AG04450 (cell line): Measurements from ENCODE around the gene ITFG1. TPM values are rescaled to one million over a fixed set of nuclear protein-coding genes. Genes with fewer than 3 reads are reported as not detected.
"Not testable (repeated sequence)": the region's sequence is repeated elsewhere in the genome, so short reads cannot be mapped to it uniquely, and the experiment has no call there.

Experiments used
- CTCF ChIA-PET: fragments of 300-600, 350-600 bp; formaldehyde crosslinking; extraction: SDS; loops from one replicate; lab custom pipeline; 2022; ENCODE audit warnings: antibody characterized with exemption, inconsistent platforms; lab: Charles Lee
- POLR2A ChIA-PET: fragments of 350-600 bp; formaldehyde crosslinking; extraction: SDS; loops from one replicate; lab custom pipeline; 2021; ENCODE audit warnings: antibody characterized with exemption, inconsistent platforms; lab: Yijun Ruan, JAX
- DNase-seq: peaks from one replicate; pipeline ENCODE4 v3.0.0-alpha.2; 2011; ENCODE audit warnings: low read depth, low spot score
- H3K27ac ChIP-seq: one replicate; pipeline ENCODE4 v1.5.1; 2012; ENCODE audit warnings: low read depth, low read length, control low read depth
- H3K27me3 ChIP-seq: one replicate; pipeline ENCODE4 v1.6.0; 2012; ENCODE audit warnings: low read length; ENCODE audit not compliant: control insufficient read depth, insufficient read depth
- H3K4me3 ChIP-seq: 2 replicates; pipeline ENCODE4 v1.5.1; 2011; ENCODE audit warnings: mild to moderate bottlenecking, low read depth, low read length, control low read depth
- H3K9me3 ChIP-seq: 2 replicates; pipeline ENCODE4 v1.5.1; 2012; ENCODE audit warnings: low read length; ENCODE audit not compliant: control insufficient read depth, insufficient read depth
- polyA plus RNA-seq: library from polyadenylated mRNA; depleted of rRNA; stranded (reverse); fragments of >200 nt; gene quantifications from 2 replicates; pipeline ENCODE4 v1.2.3, GENCODE V29; 2011
- TF ChIP-seq, protein P1 (sequence below): IDR thresholded peaks from 2 replicates; pipeline ENCODE4 v1.5.1; 2011; ENCODE audit warnings: low read depth, low read length, control low read depth, inconsistent platforms

ITFG1 gene
- polyA plus RNA-seq, 1 experiment: 125 TPM

DNA sequence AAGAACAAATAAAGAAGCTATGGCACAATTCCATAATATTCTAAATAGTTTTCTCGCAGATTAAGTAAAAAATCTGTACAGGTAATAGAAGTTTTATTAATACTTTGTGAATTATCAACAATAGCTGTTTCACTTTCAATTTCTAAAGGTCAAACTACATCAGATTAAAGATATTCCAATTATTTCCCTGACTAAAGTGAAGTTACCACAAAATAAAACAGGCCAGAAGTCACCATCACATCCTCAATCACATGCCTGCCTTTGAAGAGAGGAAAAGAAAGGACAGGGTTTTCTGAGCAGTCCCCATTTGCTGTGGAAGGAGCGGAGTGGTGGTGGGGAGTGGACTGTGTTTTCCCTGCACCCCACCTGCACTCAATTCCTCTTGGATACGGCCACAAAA is 11.1 kb downstream of the ITFG1 start:
- H3K27ac ChIP-seq: no peak overlapping the region
- DNase-seq: no peak
- no peaks in the 10 kb centered on the region for H3K27me3 ChIP-seq
- TF ChIP-seq, protein P1, sequence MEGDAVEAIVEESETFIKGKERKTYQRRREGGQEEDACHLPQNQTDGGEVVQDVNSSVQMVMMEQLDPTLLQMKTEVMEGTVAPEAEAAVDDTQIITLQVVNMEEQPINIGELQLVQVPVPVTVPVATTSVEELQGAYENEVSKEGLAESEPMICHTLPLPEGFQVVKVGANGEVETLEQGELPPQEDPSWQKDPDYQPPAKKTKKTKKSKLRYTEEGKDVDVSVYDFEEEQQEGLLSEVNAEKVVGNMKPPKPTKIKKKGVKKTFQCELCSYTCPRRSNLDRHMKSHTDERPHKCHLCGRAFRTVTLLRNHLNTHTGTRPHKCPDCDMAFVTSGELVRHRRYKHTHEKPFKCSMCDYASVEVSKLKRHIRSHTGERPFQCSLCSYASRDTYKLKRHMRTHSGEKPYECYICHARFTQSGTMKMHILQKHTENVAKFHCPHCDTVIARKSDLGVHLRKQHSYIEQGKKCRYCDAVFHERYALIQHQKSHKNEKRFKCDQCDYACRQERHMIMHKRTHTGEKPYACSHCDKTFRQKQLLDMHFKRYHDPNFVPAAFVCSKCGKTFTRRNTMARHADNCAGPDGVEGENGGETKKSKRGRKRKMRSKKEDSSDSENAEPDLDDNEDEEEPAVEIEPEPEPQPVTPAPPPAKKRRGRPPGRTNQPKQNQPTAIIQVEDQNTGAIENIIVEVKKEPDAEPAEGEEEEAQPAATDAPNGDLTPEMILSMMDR: no peak
- no peak overlapping the region for H3K4me3 ChIP-seq
- no peaks in the 10 kb centered on the region for H3K9me3 ChIP-seq
- CTCF ChIA-PET: interaction anchor here (1.9 kb wide), 1 partner anchor 308 kb away, joined by 6 read pairs; no protein-coding TSS in a partner anchor
- POLR2A ChIA-PET: no interaction called here

DNA sequence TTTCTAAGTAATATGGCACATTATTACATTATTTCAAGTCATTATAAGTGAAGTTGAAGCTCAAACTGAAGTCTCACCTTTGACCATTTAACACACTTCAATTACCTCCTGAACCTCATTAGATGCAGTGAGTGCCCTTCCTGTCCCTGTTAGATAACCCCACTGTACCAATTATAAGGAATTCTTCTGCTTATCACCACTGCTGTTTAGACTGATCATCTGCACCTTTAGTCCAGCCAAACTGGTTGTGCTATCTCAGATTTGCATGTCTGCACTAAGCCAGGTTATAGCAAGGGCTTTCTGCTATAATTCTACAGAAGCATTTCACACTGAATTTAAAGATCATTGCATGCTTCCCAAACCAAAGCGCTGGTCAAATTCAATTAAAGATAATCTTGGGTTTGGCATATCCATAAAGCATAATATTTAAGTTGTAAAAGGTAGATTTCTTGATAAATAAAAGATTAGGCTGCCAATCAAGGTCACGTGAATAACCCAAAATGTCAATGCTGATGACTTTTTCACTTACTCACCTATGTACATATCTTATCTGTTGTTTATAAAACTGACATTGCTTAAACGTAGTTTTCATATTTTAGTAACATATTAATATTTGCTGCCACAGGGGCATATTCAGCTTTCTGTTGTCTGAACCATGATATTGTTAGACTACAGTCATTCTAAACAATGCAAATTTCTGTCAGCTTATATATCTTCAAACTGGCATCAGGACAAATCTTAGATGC is 11.9 kb downstream of the ITFG1 start:
- ChIA-PET POLR2A (no interaction called here), CTCF (interaction anchor here (0.8 to 1.9 kb wide), 2 partner anchors 305 to 308 kb away, joined by 3 to 6 read pairs; partner anchors contain the start of gene NETO2)
- Histone ChIP-seq H3K27me3 (no peaks in the 10 kb centered on the region), H3K9me3 (no peaks in the 10 kb centered on the region), H3K27ac (no peak overlapping the region), H3K4me3 (no peak overlapping the region)
- TF ChIP-seq, protein P1: no peak
- DNase-seq: no peak

DNA sequence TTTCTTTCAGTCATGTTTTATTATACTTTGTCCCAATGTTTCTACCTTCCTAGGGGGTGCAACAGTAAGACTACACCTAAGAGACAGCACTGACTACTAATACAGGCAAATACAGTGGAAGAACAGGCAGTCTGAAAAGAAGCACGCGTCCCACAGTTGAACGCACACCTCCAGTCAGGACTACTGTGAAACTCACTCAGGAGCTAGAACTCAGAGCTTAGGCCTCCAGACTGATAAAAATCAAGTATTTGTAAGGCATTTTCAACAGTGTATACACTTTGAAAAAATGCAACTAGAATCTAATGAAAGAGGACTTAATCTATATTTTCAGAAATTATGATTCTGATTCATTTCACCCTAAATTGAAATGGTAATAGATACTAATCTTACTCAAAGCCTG is 14.4 kb downstream of the ITFG1 start:
- Histone ChIP-seq H3K27ac (no peak overlapping the region), H3K9me3 (no peaks in the 10 kb centered on the region), H3K27me3 (no peaks in the 10 kb centered on the region), H3K4me3 (no peak overlapping the region)
- DNase-seq: no peak
- POLR2A ChIA-PET: no interaction called here
- CTCF ChIA-PET: no interaction called here
- TF ChIP-seq, protein P1: no peak

DNA sequence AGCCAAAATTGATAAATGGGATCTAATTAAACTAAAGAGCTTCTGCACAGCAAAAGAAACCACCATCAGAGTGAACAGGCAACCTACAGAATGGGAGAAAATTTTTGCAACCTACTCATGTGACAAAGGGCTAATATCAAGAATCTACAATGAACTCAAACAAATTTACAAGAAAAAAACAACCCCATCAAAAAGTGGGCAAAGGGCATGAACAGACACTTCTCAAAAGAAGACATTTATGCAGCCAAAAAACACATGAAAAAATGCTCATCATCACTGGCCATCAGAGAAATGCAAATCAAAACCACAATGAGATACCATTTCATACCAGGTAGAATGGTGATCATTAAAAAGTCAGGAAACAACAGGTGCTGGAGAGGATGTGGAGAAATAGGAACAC is 18.0 kb downstream of the ITFG1 start:
- DNase-seq, H3K27ac ChIP-seq, CTCF ChIA-PET, H3K4me3 ChIP-seq, H3K27me3 ChIP-seq, POLR2A ChIA-PET, H3K9me3 ChIP-seq: not testable (repeated sequence)

DNA sequence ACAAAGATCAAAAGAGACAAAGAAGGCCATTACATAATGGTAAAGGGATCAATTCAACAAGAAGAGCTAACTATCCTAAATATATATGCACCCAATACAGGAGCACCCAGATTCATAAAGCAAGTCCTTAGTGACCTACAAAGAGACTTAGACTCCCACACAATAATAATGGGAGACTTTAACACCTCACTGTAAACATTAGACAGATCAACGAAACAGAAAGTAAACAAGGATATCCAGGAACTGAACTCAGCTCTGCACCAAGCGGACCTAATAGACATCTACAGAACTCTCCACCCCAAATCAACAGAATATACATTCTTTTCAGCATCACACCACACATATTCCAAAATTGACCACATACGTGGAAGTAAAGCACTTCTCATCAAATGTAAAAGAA is 20.8 kb downstream of the ITFG1 start:
- H3K4me3 ChIP-seq, H3K27me3 ChIP-seq, POLR2A ChIA-PET, H3K9me3 ChIP-seq, H3K27ac ChIP-seq, DNase-seq, CTCF ChIA-PET: not testable (repeated sequence)

DNA sequence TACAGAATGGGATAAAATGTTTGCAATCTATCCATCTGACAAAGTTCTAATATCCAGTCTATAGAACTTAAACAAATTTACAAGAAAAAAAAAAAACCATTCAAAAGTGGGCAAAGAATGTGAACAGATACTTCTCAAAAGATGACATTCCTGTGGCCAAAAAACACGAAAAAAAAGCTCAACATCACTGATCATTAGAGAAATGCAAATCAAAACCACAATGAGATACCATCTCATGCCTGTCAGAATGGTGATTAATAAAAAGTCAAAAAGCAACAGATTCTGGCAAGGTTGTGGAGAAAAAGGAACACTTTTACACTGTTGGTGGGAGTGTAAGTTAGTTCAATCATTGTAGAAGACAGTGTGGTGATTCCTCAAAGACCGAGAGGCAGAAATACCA is 26.6 kb downstream of the ITFG1 start:
- H3K4me3 ChIP-seq, H3K27me3 ChIP-seq, DNase-seq, H3K27ac ChIP-seq, H3K9me3 ChIP-seq, POLR2A ChIA-PET: not testable (repeated sequence)
- CTCF ChIA-PET: interaction anchor here (0.6 kb wide), 1 partner anchor 15 kb away, joined by 4 read pairs; no protein-coding TSS in a partner anchor
